ENCODE measurements around the gene R3HDM2. TPM values are rescaled to one million over a fixed set of nuclear protein-coding genes. Genes with fewer than 3 reads are reported as not detected.

R3HDM2 gene
- total RNA-seq, 1 donor from 2014 or later = 19.2 TPM

- H3K36me3 ChIP-seq (ENCODE audit: insufficient read depth, low read length) = no peaks in the 10 kb centered on the region
- H3K27me3 ChIP-seq (ENCODE audit: insufficient read depth, low read length) = peaks cover 5% of the 10 kb centered on the region
- no peaks in the 10 kb centered on the region for H3K36me3 Mint-ChIP-seq (ENCODE audit: low read depth, unreplicated experiment)
- DNase-seq (ENCODE audit: low read depth) = no peak
- H3K4me2 ChIP-seq (ENCODE audit: low read length) = peak overlapping the region; percentile 28
- no peak overlapping the region for H3K4me3 ChIP-seq (ENCODE audit: insufficient read depth, low read depth, low read length)
- H3K9ac ChIP-seq (ENCODE audit: low read length) = no peak overlapping the region
- peak overlapping the region; percentile 86 for H3K4me3 Mint-ChIP-seq (ENCODE audit: unreplicated experiment)
- no peak for FAIRE-seq
- peaks cover 48% of the 10 kb centered on the region for H3K4me1 Mint-ChIP-seq (ENCODE audit: low read depth, unreplicated experiment)
- H3K27me3 Mint-ChIP-seq (ENCODE audit: low read depth, unreplicated experiment) = no peaks in the 10 kb centered on the region
- H3K9me3 ChIP-seq (ENCODE audit: insufficient read depth, low read depth, low read length) = no peaks in the 10 kb centered on the region
- peak overlapping the region; percentile 98 for H3K27ac Mint-ChIP-seq (ENCODE audit: unreplicated experiment)
- peaks cover 27% of the 10 kb centered on the region for H3K4me1 ChIP-seq (ENCODE audit: insufficient read depth, low read length)
- no peak for TF ChIP-seq EZH2 (IDR thresholded peaks at IDR 0.05; ENCODE audit: insufficient read depth, low read length)
- no peak for TF ChIP-seq CTCF (IDR thresholded peaks at IDR 0.05; ENCODE audit: insufficient read depth, low read depth, low read length)
- H4K20me1 ChIP-seq (ENCODE audit: insufficient read depth, low read length) = no peaks in the 10 kb centered on the region
- H3K79me2 ChIP-seq (ENCODE audit: insufficient read depth, low read length) = no peaks in the 10 kb centered on the region
- peaks cover 2% of the 10 kb centered on the region for H3K9me3 Mint-ChIP-seq (ENCODE audit: unreplicated experiment)
- peak overlapping the region; percentile 55 for H2AFZ ChIP-seq (ENCODE audit: low read depth, low read length)
- no peak overlapping the region for H3K27ac ChIP-seq (ENCODE audit: low read depth, low read length)
These were observed 24.7 kb upstream of the R3HDM2 start for GRCh38 chr12:57455374-57456144.

DNA sequence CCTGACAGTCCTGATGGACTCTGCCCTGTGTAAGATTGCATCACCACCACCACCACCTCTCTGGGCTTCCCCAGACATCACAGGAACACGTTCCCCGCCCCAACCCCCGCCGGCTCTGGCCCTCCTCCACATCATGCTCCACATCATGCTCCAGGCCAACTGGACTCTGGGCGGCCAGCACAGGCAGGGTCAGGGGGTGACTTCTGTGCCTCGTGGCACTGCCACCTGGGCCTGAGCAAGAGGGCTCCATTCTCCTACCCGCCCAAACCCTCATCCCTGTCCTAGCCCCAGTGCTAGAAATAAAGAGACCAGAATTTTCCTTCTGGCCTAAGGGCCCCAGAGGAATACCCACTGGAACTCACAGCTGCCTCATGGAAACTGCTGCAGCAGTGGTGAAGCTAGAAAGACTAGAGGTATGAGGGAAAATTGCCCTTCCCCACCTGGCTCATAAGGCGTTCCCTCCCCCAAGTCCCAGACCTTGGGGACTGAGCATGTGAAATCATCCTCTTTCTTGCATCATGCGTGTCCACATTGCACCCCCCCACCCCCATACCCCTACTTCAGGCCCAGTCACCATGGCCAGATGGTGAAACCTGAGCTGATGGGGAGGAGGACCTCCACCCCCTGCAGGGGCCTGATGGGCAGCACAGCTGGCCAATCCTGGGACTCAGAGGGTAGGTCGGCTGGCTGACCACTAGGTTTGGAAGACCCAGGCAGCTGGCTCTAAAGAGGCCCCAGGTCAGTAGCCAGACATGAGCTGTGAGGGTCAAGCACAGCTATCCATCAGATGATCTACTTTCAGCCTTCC is 23.9 kb upstream of the R3HDM2 start, which contains the start of gene INHBE:
TSS of gene INHBE (plus strand) at position 742 of the 808 bp plus-strand sequence. CDS start 230 bp downstream, outside the sequence.
- Mint-ChIP-seq H3K27ac (ENCODE audit: unreplicated experiment) (peak within 1 kb of the TSS; percentile 98), H3K27me3 (ENCODE audit: low read depth, unreplicated experiment) (peaks cover 4% of the 10 kb centered on the region), H3K4me3 (ENCODE audit: unreplicated experiment) (peak within 1 kb of the TSS; percentile 86), H3K9me3 (ENCODE audit: unreplicated experiment) (peaks cover 9% of the 10 kb centered on the region), H3K36me3 (ENCODE audit: low read depth, unreplicated experiment) (no peaks in the 10 kb centered on the region), H3K4me1 (ENCODE audit: low read depth, unreplicated experiment) (peaks cover 44% of the 10 kb centered on the region)
- no peak within 1 kb of the TSS for H3K27ac ChIP-seq (ENCODE audit: low read depth, low read length)
- peak within 1 kb of the TSS; percentile 28 for H3K4me2 ChIP-seq (ENCODE audit: low read length)
- H3K9me3 ChIP-seq (ENCODE audit: insufficient read depth, low read depth, low read length) = no peaks in the 10 kb centered on the region
- no peaks in the 10 kb centered on the region for H3K36me3 ChIP-seq (ENCODE audit: insufficient read depth, low read length)
- peaks cover 24% of the 10 kb centered on the region for H3K4me1 ChIP-seq (ENCODE audit: insufficient read depth, low read length)
- FAIRE-seq = no peak
- peak within 1 kb of the TSS; percentile 42 for H3K9ac ChIP-seq (ENCODE audit: low read length)
- H4K20me1 ChIP-seq (ENCODE audit: insufficient read depth, low read length) = no peaks in the 10 kb centered on the region
- peak; percentile 59 for DNase-seq (ENCODE audit: low read depth)
- TF ChIP-seq EZH2 (IDR thresholded peaks at IDR 0.05; ENCODE audit: insufficient read depth, low read length) = no peak
- no peak for TF ChIP-seq CTCF (IDR thresholded peaks at IDR 0.05; ENCODE audit: insufficient read depth, low read depth, low read length)
- H3K4me3 ChIP-seq (ENCODE audit: insufficient read depth, low read depth, low read length) = no peak within 1 kb of the TSS
- H3K27me3 ChIP-seq (ENCODE audit: insufficient read depth, low read length) = peaks cover 5% of the 10 kb centered on the region
- H3K79me2 ChIP-seq (ENCODE audit: insufficient read depth, low read length) = no peaks in the 10 kb centered on the region
- peak within 1 kb of the TSS; percentile 55 for H2AFZ ChIP-seq (ENCODE audit: low read depth, low read length)

Data from astrocyte (in vitro differentiated cells and primary cell).